NCI-H146 treated with DMSO at 0.1 percent for 48 hours (cell line): ENCODE measurements around the gene MED29.

Experiments used
- DNase-seq: peaks from one replicate; lab custom pipeline; 2025; ENCODE audit not compliant: unreplicated experiment; lab: John Stamatoyannopoulos, UW

The MED29 gene

DNA sequence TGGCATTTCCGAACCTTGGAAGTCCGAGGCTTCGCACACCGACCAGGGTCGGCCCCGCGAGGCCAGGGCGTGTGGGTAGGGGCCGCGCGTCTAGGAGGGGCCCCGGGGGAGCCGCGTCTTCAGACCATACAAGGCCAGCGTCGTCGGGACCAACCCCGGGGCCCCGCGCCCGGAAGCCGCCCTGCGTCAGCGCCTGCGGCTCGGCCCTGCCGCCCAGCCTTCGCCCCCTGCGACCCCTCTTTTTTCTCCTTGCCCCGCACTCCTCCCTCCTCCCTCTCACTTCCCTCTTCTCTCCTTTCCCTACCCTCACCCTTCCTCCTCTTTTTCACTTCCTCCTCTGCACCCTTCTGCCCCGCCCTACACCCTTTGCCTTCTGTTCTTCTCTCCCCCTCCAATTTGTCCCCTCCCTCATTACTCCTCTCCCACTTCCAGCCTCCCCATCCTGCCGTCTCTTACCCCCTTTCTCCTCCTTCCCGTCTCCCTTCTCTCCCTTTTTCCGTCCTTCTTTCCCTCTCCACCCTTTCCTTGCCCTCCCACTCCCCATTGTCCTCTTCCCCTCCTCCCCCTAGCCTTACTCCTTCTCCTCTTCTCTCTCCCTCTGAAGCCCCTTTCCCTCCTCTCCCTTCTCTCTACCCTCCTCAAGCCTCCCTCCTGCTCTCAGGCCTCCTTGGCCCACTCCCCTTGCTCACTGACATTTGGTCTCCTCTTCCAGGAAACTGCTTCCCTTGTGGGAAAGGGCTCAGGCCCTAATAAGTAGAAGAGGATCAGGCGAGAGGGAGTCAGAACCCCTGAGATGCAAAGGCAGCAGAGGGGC lies 19.0 kb downstream of the MED29 start:
- DNase-seq = no peak

DNA sequence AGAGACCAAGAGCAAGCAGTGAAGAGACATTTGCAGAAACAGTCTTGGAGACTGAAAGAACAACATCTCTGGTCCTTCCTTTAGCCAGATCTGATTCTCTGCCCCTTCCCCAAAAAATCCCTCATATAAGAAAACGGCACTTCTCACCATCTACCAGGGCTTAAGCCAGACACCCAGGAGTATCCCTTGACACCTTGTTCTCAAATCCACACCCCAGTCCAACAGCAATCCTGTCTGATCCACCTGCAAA lies 19.6 kb downstream of the MED29 start:
- DNase-seq = no peak

DNA sequence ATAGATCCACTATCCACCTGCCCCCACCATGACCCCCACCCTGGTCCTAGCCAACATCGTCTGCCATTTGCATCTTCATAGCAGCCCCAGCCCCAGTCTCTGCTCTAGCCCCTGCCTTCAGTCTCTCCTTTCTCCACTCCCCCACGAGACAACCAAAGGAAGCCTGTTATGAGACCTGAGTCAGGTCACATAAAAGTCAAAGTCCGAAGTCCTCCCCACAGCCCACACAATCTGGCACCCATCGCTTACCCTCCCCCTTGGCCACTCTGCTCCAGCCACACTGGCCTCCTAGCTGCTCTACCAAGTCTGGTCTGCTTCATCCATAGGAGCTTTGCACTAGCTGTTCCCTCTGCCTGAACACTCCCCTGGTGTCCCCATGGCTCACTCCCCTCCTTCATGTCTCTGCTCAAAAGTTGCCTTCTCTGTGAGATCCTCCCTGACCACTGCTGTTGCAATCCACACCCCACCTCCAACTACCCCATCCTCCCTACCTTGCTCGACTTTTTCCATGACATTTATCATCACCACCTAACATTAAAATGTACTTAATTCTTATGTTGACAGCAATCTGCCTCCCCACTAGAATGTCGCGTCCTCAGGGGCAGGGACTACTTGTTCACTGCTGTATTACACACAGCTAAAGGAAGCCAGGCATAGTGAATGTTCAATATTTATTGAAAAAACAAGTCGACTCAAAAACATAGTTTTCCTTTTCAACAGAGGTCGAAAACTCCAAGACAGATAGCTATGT lies 20.1 kb downstream of the MED29 start:
- DNase-seq = no peak

- DNase-seq = peak; percentile 96
These were observed 20.6 kb downstream of the MED29 start for GRCh38 chr19:39411832-39412099.

GRCh38 chr19:39412100-39412866 lies 21.1 kb downstream of the MED29 start, which contains the start of gene PLEKHG2:
Gene PLEKHG2 (plus strand): TSS chr19:39412669. CDS start chr19:39414087, 1,418 bp downstream.
- peak; percentile 99 for DNase-seq

GRCh38 chr19:39412867-39413271 lies 21.7 kb downstream of the MED29 start:
- DNase-seq = no peak

- DNase-seq = peak; percentile 44
These were observed 22.2 kb downstream of the MED29 start for GRCh38 chr19:39413272-39413910.

- DNase-seq = no peak
These were observed 22.9 kb downstream of the MED29 start for GRCh38 chr19:39413911-39414608.

DNA sequence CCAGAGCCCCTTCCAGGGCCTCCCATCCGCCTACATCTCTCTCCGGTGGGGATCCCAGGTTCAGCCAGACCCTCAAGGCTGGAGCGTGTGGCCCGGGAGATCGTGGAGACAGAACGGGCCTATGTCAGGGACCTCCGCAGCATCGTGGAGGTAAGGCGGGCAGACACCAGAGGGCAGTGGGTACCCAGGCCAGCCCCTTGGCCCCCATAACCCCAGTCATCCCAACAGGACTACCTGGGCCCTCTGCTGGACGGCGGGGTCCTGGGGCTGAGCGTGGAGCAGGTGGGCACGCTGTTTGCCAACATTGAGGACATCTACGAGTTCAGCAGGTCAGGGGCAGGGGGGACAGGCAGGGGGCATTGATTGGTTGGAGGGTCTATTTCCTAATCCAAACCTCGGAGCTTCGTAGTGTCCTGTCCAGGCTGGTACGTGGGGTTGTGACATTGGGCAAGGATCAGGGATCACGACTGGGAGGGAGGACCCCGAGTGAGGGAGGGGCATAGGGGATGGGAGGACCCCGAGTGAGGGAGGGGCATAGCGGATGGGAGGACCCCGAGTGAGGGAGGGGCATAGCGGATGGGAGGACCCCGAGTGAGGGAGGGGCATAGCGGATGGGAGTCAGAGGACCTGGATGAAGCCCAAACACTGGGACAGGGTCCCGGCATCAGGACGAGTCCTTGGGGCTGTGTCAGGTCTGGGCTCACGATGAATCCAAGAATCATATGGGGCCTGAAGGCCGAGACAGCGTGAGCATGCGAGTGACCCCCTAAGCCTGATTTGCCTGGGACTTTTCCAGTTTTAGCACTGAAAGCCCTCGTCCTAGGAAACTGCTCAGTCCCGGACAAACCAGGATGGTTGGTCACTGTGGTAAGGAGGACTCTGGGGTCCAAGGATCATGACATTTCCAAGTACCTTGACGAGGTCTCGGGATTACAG lies 24.2 kb downstream of the MED29 start:
- DNase-seq = no peak

DNA sequence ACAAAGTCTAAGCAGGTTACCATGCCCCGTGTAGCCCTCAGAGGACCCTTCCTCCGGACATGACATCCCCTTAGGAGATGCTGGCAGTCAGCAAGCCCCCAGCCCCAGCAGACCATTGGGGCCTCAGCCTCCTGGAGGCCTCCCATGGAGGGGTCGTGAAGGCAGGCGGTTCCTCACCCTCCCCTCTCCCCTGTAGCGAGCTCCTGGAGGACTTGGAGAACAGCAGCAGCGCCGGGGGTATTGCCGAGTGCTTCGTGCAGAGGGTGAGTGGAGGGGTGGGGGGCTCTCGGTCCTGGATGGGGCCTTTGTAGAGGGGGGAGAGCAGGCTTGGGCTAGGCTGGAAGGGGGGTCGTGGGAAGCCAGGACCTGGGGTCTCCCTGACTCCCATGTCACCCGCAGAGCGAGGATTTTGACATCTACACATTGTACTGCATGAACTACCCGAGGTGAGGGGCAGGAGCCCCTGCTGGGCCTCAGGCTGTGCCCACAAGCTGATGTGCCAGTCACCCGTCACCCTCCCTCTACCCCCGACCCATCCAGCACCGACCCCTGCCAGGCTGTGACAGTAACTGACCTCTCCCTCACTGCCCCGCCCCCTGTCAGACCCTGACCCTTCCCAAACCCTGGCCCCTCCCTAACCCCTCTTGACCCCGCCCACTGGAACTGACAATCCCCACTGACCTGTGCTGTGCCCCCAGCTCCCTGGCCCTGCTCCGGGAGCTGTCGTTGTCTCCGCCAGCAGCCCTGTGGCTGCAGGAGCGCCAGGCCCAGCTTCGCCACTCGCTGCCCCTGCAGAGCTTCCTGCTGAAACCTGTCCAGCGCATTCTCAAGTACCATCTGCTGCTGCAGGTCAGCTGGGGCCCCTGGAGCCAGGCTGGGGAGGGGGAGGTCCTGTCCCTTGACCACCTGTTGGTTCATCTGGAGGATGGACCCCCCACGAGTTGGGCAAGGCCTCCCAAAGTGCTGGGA lies 25.3 kb downstream of the MED29 start:
- DNase-seq = no peak

GRCh38 chr19:39417463-39418181 lies 26.4 kb downstream of the MED29 start:
- no peak for DNase-seq

DNA sequence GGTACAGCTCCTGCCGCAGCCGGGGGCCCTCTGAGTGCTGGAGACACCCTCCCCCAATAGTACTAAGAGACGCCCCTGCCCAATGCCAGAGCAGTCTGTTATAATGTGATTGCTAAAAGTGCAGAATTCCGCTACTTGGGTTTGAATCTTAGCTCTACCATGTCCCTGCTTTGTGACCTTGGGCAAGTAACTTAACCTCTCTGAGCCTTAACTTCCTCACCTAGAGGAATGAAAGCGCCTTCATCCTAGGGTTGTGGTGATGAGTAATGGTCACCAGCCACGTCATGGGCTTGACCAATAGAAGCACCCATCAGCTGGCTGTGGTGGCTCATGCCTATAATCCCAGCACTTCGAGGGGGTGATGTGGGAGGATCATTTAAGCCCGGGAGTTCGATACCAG lies 27.8 kb downstream of the MED29 start:
- no peak for DNase-seq

- DNase-seq = no peak
These were observed 29.6 kb downstream of the MED29 start for GRCh38 chr19:39420769-39421168.

DNA sequence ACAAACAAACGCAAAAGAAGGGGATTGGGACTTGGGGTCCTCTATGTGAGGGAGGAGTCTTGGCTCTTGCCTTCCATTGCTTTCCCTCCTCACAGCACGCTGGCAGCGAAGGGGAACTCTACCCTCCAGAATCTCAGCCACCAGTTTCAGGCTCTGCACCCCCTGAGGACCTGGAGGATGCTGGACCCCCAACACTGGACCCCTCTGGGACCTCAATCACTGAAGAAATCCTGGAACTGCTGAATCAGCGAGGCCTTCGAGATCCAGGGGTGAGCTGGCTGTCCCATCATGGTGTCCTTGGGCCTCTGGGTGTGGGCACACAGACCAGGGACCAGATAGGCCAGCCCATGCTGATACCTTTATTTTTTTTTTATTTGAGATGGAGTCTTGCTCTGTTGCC lies 30.8 kb downstream of the MED29 start:
- DNase-seq = no peak

DNA sequence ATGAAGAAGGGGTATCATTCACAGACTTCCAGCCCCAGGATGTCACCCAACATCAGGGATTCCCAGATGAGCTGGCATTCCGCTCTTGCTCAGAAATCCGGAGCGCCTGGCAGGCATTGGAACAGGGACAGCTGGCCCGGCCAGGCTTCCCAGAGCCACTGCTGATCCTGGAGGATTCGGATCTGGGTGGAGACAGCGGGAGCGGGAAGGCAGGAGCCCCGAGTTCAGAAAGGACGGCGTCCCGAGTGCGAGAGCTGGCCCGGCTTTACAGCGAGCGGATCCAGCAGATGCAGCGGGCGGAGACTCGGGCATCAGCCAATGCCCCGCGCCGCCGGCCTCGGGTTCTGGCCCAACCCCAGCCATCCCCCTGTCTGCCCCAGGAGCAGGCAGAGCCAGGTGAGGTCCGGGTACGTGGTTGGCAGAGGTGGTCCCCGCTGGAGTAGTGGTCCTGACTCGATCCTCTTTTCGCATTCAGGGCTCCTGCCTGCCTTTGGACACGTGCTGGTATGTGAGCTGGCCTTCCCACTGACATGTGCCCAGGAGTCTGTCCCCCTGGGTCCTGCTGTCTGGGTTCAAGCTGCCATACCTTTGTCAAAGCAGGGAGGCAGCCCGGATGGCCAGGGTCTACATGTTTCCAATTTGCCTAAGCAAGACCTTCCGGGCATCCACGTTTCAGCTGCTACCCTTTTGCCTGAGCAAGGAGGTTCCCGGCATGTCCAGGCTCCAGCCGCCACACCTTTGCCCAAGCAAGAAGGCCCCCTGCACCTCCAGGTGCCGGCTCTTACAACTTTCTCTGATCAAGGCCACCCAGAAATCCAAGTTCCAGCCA lies 32.3 kb downstream of the MED29 start:
- DNase-seq = no peak

- DNase-seq = no peak
These were observed 33.8 kb downstream of the MED29 start for GRCh38 chr19:39424934-39425333.

- DNase-seq = no peak
These were observed 34.6 kb downstream of the MED29 start for GRCh38 chr19:39425744-39426143.
